CD14-positive monocyte (primary cell): ENCODE results near the gene PTPRE. TPM values are rescaled to one million over a fixed set of nuclear protein-coding genes. Genes with fewer than 3 reads are reported as not detected.

ENCODE experiments used
- DNase-seq, 3 donors: peaks; one replicate each; pipeline ENCODE4 v3.0.0-alpha.2; 2011 to 2022
- H2AFZ ChIP-seq: 2 replicates; pipeline ENCODE4 v1.6.0; 2012; ENCODE audit warnings: mild to moderate bottlenecking, low read depth, low read length, inconsistent platforms; ENCODE audit not compliant: insufficient read depth, poor library complexity, severe bottlenecking
- H3K27ac ChIP-seq, 2 donors: 1 replicate in 1 of 2; 2 replicates in 1 of 2; pipeline ENCODE4 v1.5.1; 2012 to 2013; ENCODE audit warnings: low read length in 2 of 2, control low read depth in 1 of 2, inconsistent platforms in 1 of 2, low read depth in 1 of 2, mild to moderate bottlenecking in 1 of 2
- H3K27me3 ChIP-seq, 2 donors: one replicate each; pipeline versions ENCODE4 v1.6.0 to v1.6.1; 2011 to 2013; ENCODE audit warnings: low read length in 2 of 2; ENCODE audit not compliant: control insufficient read depth in 2 of 2, insufficient read depth in 2 of 2
- H3K36me3 ChIP-seq, 2 donors: replicated peaks in 1 of 2; 1 replicate in 1 of 2; 2 replicates in 1 of 2; pipeline versions ENCODE4 v1.5.1 to v1.6.1; 2012 to 2013; ENCODE audit warnings: low read length in 2 of 2, control low read depth in 1 of 2, inconsistent platforms in 1 of 2, mild to moderate bottlenecking in 1 of 2; ENCODE audit not compliant: insufficient read depth in 2 of 2, control insufficient read depth in 1 of 2
- H3K4me1 ChIP-seq, 2 donors: 1 replicate in 1 of 2; 2 replicates in 1 of 2; pipeline versions ENCODE4 v1.5.1 to v1.6.1; 2012 to 2013; ENCODE audit warnings: low read length in 2 of 2, control low read depth in 1 of 2, inconsistent platforms in 1 of 2, mild to moderate bottlenecking in 1 of 2, moderate library complexity in 1 of 2; ENCODE audit not compliant: insufficient read depth in 2 of 2, control insufficient read depth in 1 of 2
- H3K4me2 ChIP-seq: replicated peaks from 2 replicates; pipeline ENCODE3; 2012; ENCODE audit warnings: low read length, moderate library complexity, mild to moderate bottlenecking; ENCODE audit not compliant: poor library complexity, severe bottlenecking; ENCODE audit errors: extremely low read depth
- H3K4me3 ChIP-seq, 3 experiments: fragments of 200-600 bp in 1 of 3; sonication (generic) in 1 of 3; replicated peaks in 1 of 3; 1 replicate in 2 of 3; 2 replicates in 1 of 3; pipeline ENCODE4 v1.5.1; 2011 to 2013; ENCODE audit warnings: low read length in 3 of 3, mild to moderate bottlenecking in 3 of 3, control low read depth in 2 of 3, low read depth in 2 of 3, inconsistent platforms in 1 of 3, moderate library complexity in 1 of 3
- H3K79me2 ChIP-seq: 2 replicates; pipeline ENCODE4 v1.6.0; 2012; ENCODE audit warnings: mild to moderate bottlenecking, control low read depth, inconsistent platforms, low read length, moderate library complexity; ENCODE audit not compliant: insufficient read depth
- H3K9ac ChIP-seq: 2 replicates; pipeline ENCODE4 v1.6.0; 2017; ENCODE audit warnings: low read length, mild to moderate bottlenecking; ENCODE audit not compliant: insufficient read depth, poor library complexity, severe bottlenecking
- H3K9me3 ChIP-seq, 2 donors: replicated peaks in 1 of 2; 1 replicate in 1 of 2; 2 replicates in 1 of 2; pipeline versions ENCODE4 v1.5.1 to v1.6.1; 2012 to 2013; ENCODE audit warnings: low read length in 2 of 2, control low read depth in 1 of 2; ENCODE audit not compliant: control insufficient read depth in 1 of 2, insufficient read depth in 1 of 2
- H4K20me1 ChIP-seq: 2 replicates; pipeline ENCODE4 v1.6.0; 2012; ENCODE audit warnings: mild to moderate bottlenecking, low read length, control low read depth, moderate library complexity; ENCODE audit not compliant: insufficient read depth
- H3K27ac Mint-ChIP-seq, 7 donors: one replicate each; pipeline ENCODE4 v1.8.0; 2020; ENCODE audit warnings: mild to moderate bottlenecking in 7 of 7, mixed read lengths in 7 of 7, moderate library complexity in 6 of 7, inconsistent platforms in 2 of 7
- H3K27me3 Mint-ChIP-seq, 3 donors: one replicate each; pipeline ENCODE4 v1.8.0; 2021 to 2022; ENCODE audit warnings: low read depth in 3 of 3, mild to moderate bottlenecking in 3 of 3, mixed read lengths in 3 of 3, moderate library complexity in 3 of 3, inconsistent platforms in 1 of 3
- H3K36me3 Mint-ChIP-seq, 2 donors: one replicate each; pipeline ENCODE4 v1.8.0; 2020; ENCODE audit warnings: mixed read lengths in 2 of 2, inconsistent platforms in 1 of 2, mild to moderate bottlenecking in 1 of 2
- H3K4me1 Mint-ChIP-seq: one replicate; pipeline ENCODE4 v1.8.0; 2020; ENCODE audit warnings: mild to moderate bottlenecking, mixed read lengths
- H3K4me3 Mint-ChIP-seq, 2 donors: one replicate each; pipeline ENCODE4 v1.8.0; 2020; ENCODE audit warnings: mild to moderate bottlenecking in 2 of 2, mixed read lengths in 2 of 2, moderate library complexity in 1 of 2
- H3K9me3 Mint-ChIP-seq, 7 donors: one replicate each; pipeline ENCODE4 v1.8.0; 2020 to 2022; ENCODE audit warnings: mixed read lengths in 7 of 7, mild to moderate bottlenecking in 6 of 7, moderate library complexity in 6 of 7, inconsistent platforms in 2 of 7
- CTCF ChIP-seq: fragments of 200-600 bp; IDR thresholded peaks from one replicate; pipeline ENCODE4 v1.8.0; 2022; ENCODE audit warnings: antibody characterized with exemption, mild to moderate bottlenecking
- WGBS: methylation state at CpG from one replicate; pipeline ENCODE4 v1.1.5; 2013; ENCODE audit warnings: missing lambda C conversion rate; ENCODE audit not compliant: insufficient coverage; 5-methylcytosine and 5-hydroxymethylcytosine counted together
- intact Hi-C, 2 donors: fragments of 100-400 bp; cut with micrococcal nuclease; formaldehyde crosslinking; loops; one replicate each; pipeline versions ENCODE4 v1.15.0 to v1.15.1; 2023
- polyA plus RNA-seq, 3 donors: library from polyadenylated mRNA; depleted of rRNA in 1 of 3; unstranded in 2 of 3; stranded (reverse) in 1 of 3; fragments of 300-500 nt in 2 of 3; fragments of >200 nt in 1 of 3; fragmentation: Illumina TruSeq in 2 of 3; gene quantifications; 1 replicate in 2 of 3; 2 replicates in 1 of 3; pipeline ENCODE4 v1.2.3, GENCODE V29; 2012 to 2021

PTPRE gene
- polyA plus RNA-seq, 3 donors: 95.2 to 271 (median 125) TPM

DNA sequence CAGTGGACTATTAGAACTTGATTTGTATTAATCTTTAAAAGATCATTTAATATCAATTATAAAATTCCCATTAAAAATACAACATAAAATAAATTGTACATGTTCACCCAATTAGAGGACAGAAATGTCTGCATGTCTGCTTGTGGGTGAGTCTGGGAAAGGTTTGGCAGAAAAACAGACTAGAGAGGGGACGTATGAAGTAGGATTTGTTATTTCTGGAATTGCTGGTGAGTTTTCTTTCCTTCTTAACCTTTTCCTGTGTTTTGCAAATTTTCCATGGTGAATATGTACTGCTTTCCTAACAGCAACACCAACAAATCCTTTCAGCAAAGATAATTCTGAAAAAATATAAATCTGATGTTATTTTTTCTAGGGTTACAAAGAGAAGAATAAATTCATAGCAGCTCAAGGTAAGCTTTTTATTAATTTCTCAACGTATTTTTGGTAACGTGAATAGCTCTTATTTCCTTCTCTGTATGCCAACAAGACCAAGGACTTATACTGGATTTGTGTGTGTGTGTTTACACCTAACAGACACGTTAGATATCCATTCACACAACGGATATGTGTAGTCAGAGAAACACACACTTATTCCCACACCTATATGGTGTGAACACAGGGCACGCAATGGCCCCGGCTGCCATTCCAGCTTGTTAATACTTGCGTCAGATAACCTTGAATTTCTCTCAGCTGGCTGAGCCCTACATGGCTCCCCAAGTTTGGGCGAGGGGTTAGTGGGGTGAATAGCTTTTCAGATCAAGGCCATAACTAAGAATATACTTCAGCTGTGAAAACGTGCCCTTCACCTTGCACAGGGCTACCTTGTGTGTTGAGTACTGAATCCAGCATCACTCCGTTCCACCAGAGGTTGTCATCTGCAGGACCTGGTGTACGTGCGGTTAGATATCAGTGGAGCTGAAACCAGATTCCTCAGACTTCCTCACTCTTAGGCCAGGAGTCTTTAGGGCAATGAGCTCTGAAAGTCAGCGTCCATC lies 154.7 kb downstream of the PTPRE start:
- intact Hi-C loops: loop anchor here in 1 of 2 donors (5.0 kb wide), 1 partner anchor 84 kb away; no protein-coding TSS in a partner anchor
- H4K20me1 ChIP-seq: peaks cover 62% of the 10 kb centered on the region
- peaks cover 36% of the 10 kb centered on the region for H3K79me2 ChIP-seq
- Mint-ChIP-seq H3K9me3 (peaks cover 0 to 2% (median 0%) of the 10 kb centered on the region in 7 donors), H3K4me1 (peaks cover 96% of the 10 kb centered on the region), H3K36me3 (peaks cover 84 to 94% of the 10 kb centered on the region in 2 donors), H3K27ac (peak overlapping the region; percentile 98 to 100 (median 100)), H3K27me3 (peaks cover 0 to 10% (median 5%) of the 10 kb centered on the region in 3 donors), H3K4me3 (peak overlapping the region; percentile 73 to 82)
- 71% methylated on average over 2 of the region's 14 CpGs for WGBS
- H3K9ac ChIP-seq: peak overlapping the region; percentile 79
- H3K4me1 ChIP-seq: peaks cover 90 to 97% of the 10 kb centered on the region in 2 donors
- peaks cover 73 to 74% of the 10 kb centered on the region in 2 donors for H3K36me3 ChIP-seq
- no peaks in the 10 kb centered on the region for H3K9me3 ChIP-seq
- DNase-seq: peak in 1 of 3 donors; percentile 12
- H3K4me3 ChIP-seq: peak overlapping the region in 1 of 3 experiments; percentile 64
- peak overlapping the region; percentile 97 to 100 for H3K27ac ChIP-seq
- peak overlapping the region; percentile 70 for H3K4me2 ChIP-seq
- TF ChIP-seq CTCF: no peak
- H3K27me3 ChIP-seq: no peaks in the 10 kb centered on the region
- H2AFZ ChIP-seq: no peak overlapping the region

GRCh38 chr10:128062331-128062880 lies 155.5 kb downstream of the PTPRE start:
- peaks cover 94% of the 10 kb centered on the region for H3K4me1 Mint-ChIP-seq
- peaks cover 84 to 94% of the 10 kb centered on the region in 2 donors for H3K36me3 Mint-ChIP-seq
- peaks cover 0 to 6% (median 0%) of the 10 kb centered on the region in 7 donors for H3K9me3 Mint-ChIP-seq
- Histone ChIP-seq H3K9me3 (no peaks in the 10 kb centered on the region), H3K4me2 (peak overlapping the region; percentile 70), H2AFZ (no peak overlapping the region), H3K79me2 (peaks cover 32% of the 10 kb centered on the region), H3K27me3 (no peaks in the 10 kb centered on the region), H4K20me1 (peaks cover 62% of the 10 kb centered on the region), H3K36me3 (peaks cover 74% of the 10 kb centered on the region in 2 donors), H3K27ac (peak overlapping the region; percentile 97 to 100), H3K4me1 (peaks cover 87 to 90% of the 10 kb centered on the region in 2 donors), H3K4me3 (peak overlapping the region in 1 of 3 experiments; percentile 64), H3K9ac (peak overlapping the region; percentile 79)
- H3K27me3 Mint-ChIP-seq: peaks cover 0 to 10% (median 5%) of the 10 kb centered on the region in 3 donors
- DNase-seq: peak; percentile 67 to 73 (median 71)
- no peak for TF ChIP-seq CTCF
- H3K27ac Mint-ChIP-seq: peak overlapping the region; percentile 98 to 100 (median 100)
- WGBS: 25% methylated on average over 3 of the region's 11 CpGs
- H3K4me3 Mint-ChIP-seq: peak overlapping the region; percentile 73 to 82
- intact Hi-C loops: loop anchor here in 1 of 2 donors (5.0 kb wide), 1 partner anchor 85 kb away; no protein-coding TSS in a partner anchor
